Mucosa of rectum (tissue), 2 donors: ENCODE results near the gene ZNF597.
"Not testable (repeated sequence)": the region's sequence is repeated elsewhere in the genome, so short reads cannot be mapped to it uniquely, and the experiment has no call there.

Source experiments
- H3K27ac ChIP-seq, 2 donors: one replicate each; pipeline ENCODE4 v1.7.0; 2013; ENCODE audit warnings: inconsistent platforms in 2 of 2, low read depth in 2 of 2, low read length in 2 of 2
- H3K27me3 ChIP-seq, 2 donors: one replicate each; pipeline ENCODE4 v1.7.0; 2013; ENCODE audit warnings: low read length in 2 of 2; ENCODE audit not compliant: control insufficient read depth in 2 of 2, insufficient read depth in 2 of 2
- H3K36me3 ChIP-seq, 2 donors: one replicate each; pipeline ENCODE4 v1.7.0; 2013; ENCODE audit warnings: low read length in 2 of 2; ENCODE audit not compliant: control insufficient read depth in 2 of 2, insufficient read depth in 2 of 2
- H3K4me1 ChIP-seq, 2 donors: one replicate each; pipeline ENCODE4 v1.7.0; 2013; ENCODE audit warnings: low read length in 2 of 2, mild to moderate bottlenecking in 1 of 2; ENCODE audit not compliant: control insufficient read depth in 2 of 2, insufficient read depth in 2 of 2
- H3K4me3 ChIP-seq, 2 donors: one replicate each; pipeline ENCODE4 v1.7.0; 2013; ENCODE audit warnings: low read length in 2 of 2
- H3K9ac ChIP-seq, 2 donors: one replicate each; pipeline ENCODE4 v1.7.0; 2013; ENCODE audit warnings: low read length in 2 of 2, low read depth in 1 of 2, mild to moderate bottlenecking in 1 of 2
- H3K9me3 ChIP-seq, 2 donors: one replicate each; pipeline ENCODE4 v1.7.0; 2013; ENCODE audit warnings: low read length in 2 of 2; ENCODE audit not compliant: control insufficient read depth in 2 of 2
- donor health status: healthy.
- donor health status: Normal muscosa, but diverticular disease.

The ZNF597 gene

GRCh38 chr16:3474870-3475269, 31.6 kb upstream of the ZNF597 start:
- not testable (repeated sequence) for H3K27me3 ChIP-seq, H3K4me3 ChIP-seq, H3K9me3 ChIP-seq
- Histone ChIP-seq H3K36me3 (peaks cover 8 to 19% of the 10 kb centered on the region in 2 donors), H3K27ac (peak overlapping the region; percentile 43 to 68), H3K4me1 (peaks cover 7 to 21% of the 10 kb centered on the region in 2 donors), H3K9ac (peak overlapping the region in 1 of 2 donors; percentile 7)

GRCh38 chr16:3474136-3474779, 31.0 kb upstream of the ZNF597 start:
- Histone ChIP-seq H3K4me1 (peaks cover 7 to 21% of the 10 kb centered on the region in 2 donors), H3K27me3 (no peaks in the 10 kb centered on the region)

GRCh38 chr16:3473596-3473943, 30.3 kb upstream of the ZNF597 start:
- H3K4me3 ChIP-seq, H3K9ac ChIP-seq, H3K9me3 ChIP-seq, H3K27ac ChIP-seq, H3K27me3 ChIP-seq: not testable (repeated sequence)
- H3K36me3 ChIP-seq = peaks cover 0 to 14% of the 10 kb centered on the region in 2 donors
- H3K4me1 ChIP-seq = peaks cover 6 to 18% of the 10 kb centered on the region in 2 donors

More at GRCh38 chr16:3474136-3474779, 31.0 kb upstream of the ZNF597 start:
- Histone ChIP-seq H3K36me3 (peaks cover 2 to 17% of the 10 kb centered on the region in 2 donors), H3K4me3 (no peak overlapping the region), H3K27ac (no peak overlapping the region), H3K9ac (no peak overlapping the region), H3K9me3 (no peaks in the 10 kb centered on the region)

- H3K4me1 ChIP-seq = peaks cover under 1 to 13% of the 10 kb centered on the region in 2 donors
- peaks cover 0 to 11% of the 10 kb centered on the region in 2 donors for H3K36me3 ChIP-seq
- H3K9me3 ChIP-seq = no peaks in the 10 kb centered on the region
- H3K9ac ChIP-seq = no peak overlapping the region
- no peak overlapping the region for H3K4me3 ChIP-seq
- no peak overlapping the region for H3K27ac ChIP-seq
- no peaks in the 10 kb centered on the region for H3K27me3 ChIP-seq
Measured at GRCh38 chr16:3472878-3473595, 29.7 kb upstream of the ZNF597 start.

- peaks cover 0 to 17% of the 10 kb centered on the region in 2 donors for H3K36me3 ChIP-seq
- H3K9me3 ChIP-seq = no peaks in the 10 kb centered on the region
- H3K9ac ChIP-seq = no peak overlapping the region
- peaks cover 0 to 13% of the 10 kb centered on the region in 2 donors for H3K4me1 ChIP-seq
- no peak overlapping the region for H3K27ac ChIP-seq
- H3K27me3 ChIP-seq = no peaks in the 10 kb centered on the region
- no peak overlapping the region for H3K4me3 ChIP-seq
Measured at GRCh38 chr16:3471518-3472176, 28.3 kb upstream of the ZNF597 start.

GRCh38 chr16:3470723-3471122, 27.4 kb upstream of the ZNF597 start:
- Histone ChIP-seq H3K9ac (no peak overlapping the region), H3K4me3 (no peak overlapping the region), H3K27me3 (no peaks in the 10 kb centered on the region), H3K9me3 (no peaks in the 10 kb centered on the region), H3K27ac (no peak overlapping the region), H3K4me1 (peaks cover 0 to 9% of the 10 kb centered on the region in 2 donors), H3K36me3 (peaks cover 7 to 26% of the 10 kb centered on the region in 2 donors)

GRCh38 chr16:3469736-3470135, 26.4 kb upstream of the ZNF597 start:
- Histone ChIP-seq H3K4me3 (no peak overlapping the region), H3K36me3 (peaks cover 8 to 30% of the 10 kb centered on the region in 2 donors), H3K27ac (no peak overlapping the region), H3K9ac (no peak overlapping the region), H3K9me3 (no peaks in the 10 kb centered on the region), H3K27me3 (no peaks in the 10 kb centered on the region), H3K4me1 (peaks cover 0 to 3% of the 10 kb centered on the region in 2 donors)

- Histone ChIP-seq H3K9ac (no peak overlapping the region), H3K4me3 (no peak overlapping the region), H3K27me3 (no peaks in the 10 kb centered on the region), H3K27ac (no peak overlapping the region), H3K36me3 (peaks cover 8 to 30% of the 10 kb centered on the region in 2 donors), H3K4me1 (peaks cover 3 to 4% of the 10 kb centered on the region in 2 donors), H3K9me3 (no peaks in the 10 kb centered on the region)
Measured at GRCh38 chr16:3468501-3468900, 25.2 kb upstream of the ZNF597 start.

- Histone ChIP-seq H3K4me1 (peaks cover 0 to 4% of the 10 kb centered on the region in 2 donors), H3K36me3 (peaks cover 8 to 30% of the 10 kb centered on the region in 2 donors)
Measured at GRCh38 chr16:3467921-3468320, 24.6 kb upstream of the ZNF597 start.

GRCh38 chr16:3467182-3467581, 23.9 kb upstream of the ZNF597 start:
- H3K4me1 ChIP-seq = peaks cover 3 to 4% of the 10 kb centered on the region in 2 donors
- H3K9me3 ChIP-seq = no peaks in the 10 kb centered on the region
- H3K27ac ChIP-seq = no peak overlapping the region
- no peaks in the 10 kb centered on the region for H3K27me3 ChIP-seq
- H3K36me3 ChIP-seq = peaks cover 8 to 28% of the 10 kb centered on the region in 2 donors
- no peak overlapping the region for H3K4me3 ChIP-seq
- H3K9ac ChIP-seq = no peak overlapping the region

More at GRCh38 chr16:3467921-3468320, 24.6 kb upstream of the ZNF597 start:
- Histone ChIP-seq H3K9ac (no peak overlapping the region), H3K27ac (no peak overlapping the region), H3K9me3 (no peaks in the 10 kb centered on the region), H3K27me3 (no peaks in the 10 kb centered on the region), H3K4me3 (no peak overlapping the region)
